Stimulated activated CD8-positive, alpha-beta memory T cell treated with anti-CD3 and anti-CD28 coated beads, Interleukin-12 subunit alpha, Interleukin-12 subunit beta, amount 100 ng/mL, for 24 hours (primary cell): ENCODE results near the gene CYP11A1.
"Not testable (repeated sequence)": the region's sequence is repeated elsewhere in the genome, so short reads cannot be mapped to it uniquely, and the experiment has no call there.

Source experiments
- DNase-seq: peaks from one replicate; pipeline ENCODE4 v3.0.0-alpha.2; 2020; ENCODE audit errors: extremely low read depth

CYP11A1 gene

GRCh38 chr15:74400915-74401757 lies 33.7 kb upstream of the CYP11A1 start:
- DNase-seq = no peak

- no peak for DNase-seq
These were observed 32.9 kb upstream of the CYP11A1 start for GRCh38 chr15:74400313-74400860.

- DNase-seq = no peak
These were observed 32.3 kb upstream of the CYP11A1 start for GRCh38 chr15:74399511-74400312.

GRCh38 chr15:74399100-74399499 lies 31.7 kb upstream of the CYP11A1 start:
- no peak for DNase-seq

- no peak for DNase-seq
These were observed 30.7 kb upstream of the CYP11A1 start for GRCh38 chr15:74398183-74398582.

GRCh38 chr15:74397239-74398068 lies 30.0 kb upstream of the CYP11A1 start:
- DNase-seq = no peak

- DNase-seq = no peak
These were observed 29.2 kb upstream of the CYP11A1 start for GRCh38 chr15:74396445-74397238.

- no peak for DNase-seq
These were observed 28.6 kb upstream of the CYP11A1 start for GRCh38 chr15:74396146-74396438.

- no peak for DNase-seq
These were observed 28.1 kb upstream of the CYP11A1 start for GRCh38 chr15:74395319-74396145.

- no peak for DNase-seq
These were observed 26.8 kb upstream of the CYP11A1 start for GRCh38 chr15:74394090-74394846.

- DNase-seq = no peak
These were observed 26.0 kb upstream of the CYP11A1 start for GRCh38 chr15:74393423-74393822.

GRCh38 chr15:74392902-74393301 lies 25.5 kb upstream of the CYP11A1 start:
- no peak for DNase-seq

- DNase-seq = no peak
These were observed 25.0 kb upstream of the CYP11A1 start for GRCh38 chr15:74392451-74392830.

GRCh38 chr15:74391582-74392450 lies 24.4 kb upstream of the CYP11A1 start:
- DNase-seq = no peak

GRCh38 chr15:74390647-74391288 lies 23.3 kb upstream of the CYP11A1 start:
- no peak for DNase-seq

GRCh38 chr15:74390049-74390646 lies 22.7 kb upstream of the CYP11A1 start:
- DNase-seq = not testable (repeated sequence)

GRCh38 chr15:74389241-74390048 lies 22.0 kb upstream of the CYP11A1 start:
- DNase-seq = no peak
